Measurements from ENCODE around the gene EGFR. TPM values are rescaled to one million over a fixed set of nuclear protein-coding genes. Genes with fewer than 3 reads are reported as not detected.

Gene EGFR
- total RNA-seq, 2 donors from 2014 or later: 66.8 to 85.6 TPM

DNA sequence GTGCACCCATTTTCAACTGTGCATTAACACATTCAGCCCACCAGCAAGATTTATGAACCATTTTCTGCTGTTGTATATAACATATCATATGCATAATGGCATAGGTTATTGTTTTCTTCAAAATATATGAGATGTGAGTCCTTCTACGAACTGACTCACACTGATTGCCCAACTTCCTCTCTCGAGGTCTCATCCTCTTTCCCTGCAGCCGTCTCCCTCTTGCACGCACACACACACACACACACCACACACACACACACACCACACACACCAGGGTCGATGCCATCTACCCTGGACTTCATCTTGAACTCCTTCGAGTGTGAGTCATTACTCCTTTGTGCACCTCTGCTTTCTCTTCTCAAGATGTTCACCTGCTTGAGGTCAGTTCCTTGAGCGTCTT lies 36.7 kb downstream of the EGFR start:
- DNase-seq (no peak), ATAC-seq (no peak)
- intact Hi-C loops (cut with DNase I, micrococcal nuclease): no loop called here

DNA sequence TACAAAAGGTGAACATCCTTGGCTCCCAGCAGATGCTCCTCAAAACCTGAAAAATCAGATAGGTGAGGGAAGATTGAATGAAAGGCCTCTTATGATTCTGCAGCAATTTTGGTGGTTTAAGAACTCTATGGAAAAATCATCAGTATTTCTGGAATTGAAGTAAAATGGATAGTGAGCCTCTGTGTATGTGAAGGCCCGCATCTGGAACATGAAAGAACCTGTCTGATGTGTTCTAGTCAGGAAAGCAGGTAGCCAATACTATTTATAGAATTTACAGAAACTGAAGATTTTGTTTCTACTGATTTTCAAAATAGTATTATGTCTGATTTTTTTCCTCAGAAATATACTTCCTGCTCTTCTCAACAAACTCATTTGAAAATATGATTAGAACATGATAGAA lies 37.3 kb downstream of the EGFR start:
- ATAC-seq: no peak
- DNase-seq: no peak
- intact Hi-C loops (cut with DNase I, micrococcal nuclease): no loop called here

DNA sequence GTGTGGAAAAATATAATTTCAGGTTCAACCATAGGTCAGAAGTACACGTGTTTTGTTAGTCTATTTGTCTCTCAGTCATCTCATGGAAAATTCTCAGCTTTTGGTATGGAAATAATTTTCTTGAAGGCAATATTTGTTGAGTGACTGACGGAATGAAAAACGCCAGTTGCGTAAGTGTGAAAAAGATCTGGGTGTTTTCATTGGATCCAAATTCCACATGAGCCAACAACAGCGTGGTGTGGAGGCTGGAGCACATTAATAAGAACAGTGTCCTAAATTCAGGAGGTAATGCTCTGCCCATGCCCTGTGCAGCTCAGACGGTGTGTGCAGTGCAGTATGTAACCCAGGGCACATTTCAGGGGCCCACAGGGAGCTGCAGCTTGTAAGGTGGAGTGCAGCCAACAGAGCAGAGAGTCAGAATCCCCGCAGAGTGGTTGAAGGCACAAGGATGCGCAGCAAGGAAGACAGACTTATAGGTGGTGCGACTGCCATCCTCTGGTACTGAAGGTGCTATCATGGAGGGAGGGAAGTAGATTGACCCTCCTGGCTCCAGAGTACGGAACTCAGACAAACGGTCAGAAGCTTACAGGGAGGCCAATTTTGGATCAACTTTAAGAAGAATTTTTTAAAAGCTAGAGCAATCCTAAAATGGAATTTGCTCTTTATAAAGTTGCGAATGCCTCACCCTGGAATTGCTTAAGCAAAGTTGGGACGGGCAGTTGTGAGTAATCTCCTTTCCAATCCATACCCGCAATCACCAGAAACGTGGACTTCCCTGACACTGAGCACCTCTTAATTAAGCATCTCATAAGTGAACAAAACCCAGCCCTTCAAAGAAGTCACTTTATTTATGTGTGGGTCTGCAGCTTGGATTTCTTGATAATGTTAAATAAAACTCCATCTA lies 38.0 kb downstream of the EGFR start:
- intact Hi-C loops (cut with DNase I, micrococcal nuclease): no loop called here
- DNase-seq: no peak
- ATAC-seq: no peak

DNA sequence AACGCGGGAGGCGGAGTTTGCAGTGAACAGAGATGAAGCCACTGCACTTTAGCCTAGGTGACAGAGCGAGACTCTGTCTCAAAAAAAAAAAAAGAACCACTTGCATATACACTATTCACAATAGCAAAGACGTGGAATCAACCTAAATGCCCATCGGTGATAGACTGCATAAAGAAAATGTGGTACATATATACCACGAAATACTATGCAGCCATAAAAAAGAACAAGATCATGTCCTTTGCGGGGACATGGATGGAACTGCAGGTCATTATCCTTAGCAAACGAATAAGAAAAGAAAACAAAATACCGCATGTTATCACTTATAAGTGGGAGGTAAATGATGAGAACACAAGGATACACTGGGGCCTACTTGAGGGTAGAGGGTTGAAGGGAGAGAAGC lies 39.5 kb downstream of the EGFR start:
- intact Hi-C loops (cut with DNase I, micrococcal nuclease): no loop called here
- no peak for ATAC-seq

DNA sequence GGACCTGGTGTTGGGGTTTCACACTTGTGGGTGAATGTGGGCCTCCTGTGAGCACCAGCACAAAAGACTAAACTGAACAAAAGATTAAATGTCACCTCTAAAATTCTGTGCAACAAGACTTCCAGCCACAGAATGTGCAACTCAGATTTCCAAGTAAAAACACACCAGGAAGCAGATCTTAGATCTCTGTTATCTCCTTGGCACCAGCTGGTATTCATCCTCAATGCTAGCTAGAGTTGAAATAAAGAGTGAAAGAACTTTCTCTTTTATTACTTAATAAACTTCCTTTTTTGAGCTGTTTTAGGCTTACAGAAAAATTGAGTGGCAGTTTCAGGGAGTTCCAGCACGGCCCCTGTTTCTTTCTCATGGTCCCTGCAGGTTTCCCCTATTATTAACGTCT lies 40.2 kb downstream of the EGFR start:
- ATAC-seq (no peak), DNase-seq (no peak)
- intact Hi-C loops (cut with DNase I, micrococcal nuclease): no loop called here

More for the DNA sequence above, 39.5 kb downstream of the EGFR start:
- no peak for DNase-seq

DNA sequence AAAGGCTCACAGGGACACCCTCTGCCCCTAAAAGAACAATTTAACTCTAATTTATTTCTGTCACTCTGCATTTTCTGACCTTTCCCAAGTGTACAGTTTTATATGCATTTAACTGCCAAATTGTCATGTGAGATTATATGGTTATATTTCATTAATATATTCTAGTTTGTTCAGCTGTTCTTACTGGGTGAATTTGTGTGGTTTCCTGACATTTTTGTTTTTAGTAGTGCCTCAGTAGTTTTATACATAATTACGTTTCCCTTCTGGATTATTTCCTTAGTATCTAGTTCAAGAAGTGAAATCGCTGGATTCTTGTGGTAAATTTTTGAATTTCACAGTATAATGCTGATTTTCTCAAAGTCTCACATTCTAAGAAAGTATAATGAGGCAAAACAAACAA lies 41.3 kb downstream of the EGFR start:
- DNase-seq: no peak
- no peak for ATAC-seq
- intact Hi-C loops (cut with DNase I, micrococcal nuclease): no loop called here

DNA sequence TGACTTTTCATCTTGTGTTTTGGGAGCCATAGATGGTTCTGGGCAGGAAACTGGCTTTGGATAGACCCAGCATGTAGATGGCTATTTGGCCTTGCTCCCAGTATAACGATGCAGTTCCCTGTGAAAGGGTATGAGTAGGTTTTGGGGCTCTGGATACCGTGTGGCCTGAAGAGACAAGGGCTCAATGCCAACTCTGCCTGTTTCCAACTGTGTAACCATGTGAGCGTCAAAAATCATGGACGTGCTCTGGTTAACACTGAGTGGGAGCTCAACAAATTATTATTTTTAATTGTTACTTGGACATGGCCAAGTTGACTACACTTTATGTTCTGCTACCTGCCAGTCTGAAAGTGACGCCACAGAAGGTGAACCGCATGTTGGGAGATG lies 41.8 kb downstream of the EGFR start:
- ATAC-seq (no peak), DNase-seq (no peak)
- intact Hi-C loops (cut with DNase I, micrococcal nuclease): no loop called here

DNA sequence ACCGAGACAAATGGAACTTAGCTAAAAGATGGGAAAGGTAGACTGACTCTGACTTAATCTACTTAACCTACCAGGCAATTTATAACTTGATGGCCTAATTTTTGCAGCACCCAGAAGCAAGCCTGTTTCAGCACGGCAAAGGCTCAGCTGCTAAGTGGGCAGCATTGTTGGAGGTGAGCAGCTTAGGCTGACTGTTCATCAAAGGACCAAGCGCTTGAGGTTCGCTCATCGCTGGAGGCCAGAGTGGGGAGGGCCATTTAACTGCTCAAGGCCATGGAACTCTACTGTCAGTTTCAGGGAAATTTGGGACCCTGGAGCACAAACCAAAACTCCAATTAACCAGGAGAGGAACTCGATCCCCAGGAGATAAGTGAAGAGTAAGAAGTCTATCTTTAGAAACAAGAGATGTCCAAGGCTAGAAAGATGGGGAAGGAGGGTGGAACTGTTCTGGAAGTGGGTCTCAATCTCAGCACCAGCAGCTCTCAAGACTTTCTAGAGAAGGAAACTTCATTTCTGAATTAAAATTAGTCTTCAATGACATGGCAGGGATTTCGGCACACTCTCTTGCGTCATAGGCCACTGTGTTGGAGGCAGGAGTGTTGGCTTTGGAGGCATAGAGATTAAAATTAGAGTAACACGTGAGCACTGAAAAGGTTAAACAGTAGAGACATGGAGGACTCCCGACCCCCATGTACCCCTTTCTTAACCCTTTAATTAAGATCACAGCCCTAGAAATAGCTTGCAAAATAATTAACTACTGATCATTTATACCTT lies 43.1 kb downstream of the EGFR start:
- DNase-seq (no peak), ATAC-seq (no peak)
- intact Hi-C loops (cut with DNase I, micrococcal nuclease): no loop called here

DNA sequence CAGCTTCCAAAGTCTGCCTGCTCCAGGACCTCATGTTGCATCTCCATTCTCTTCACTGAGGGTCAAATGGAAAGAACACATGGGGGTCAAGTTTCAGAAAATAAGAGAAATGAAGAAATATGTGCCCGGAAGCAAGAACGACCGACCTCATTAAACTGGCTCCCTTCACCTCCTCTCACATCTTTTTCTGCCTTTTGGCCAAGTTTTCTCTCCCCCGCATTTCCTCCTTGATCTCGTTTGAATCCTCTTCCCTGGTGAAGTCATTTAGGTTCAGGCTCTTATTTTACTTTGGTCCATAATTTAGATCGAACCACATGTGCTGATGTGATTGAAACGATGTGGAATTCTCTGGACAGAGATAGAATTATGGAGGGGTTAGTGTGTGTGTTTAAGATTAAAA lies 44.2 kb downstream of the EGFR start:
- no peak for ATAC-seq
- DNase-seq: no peak
- intact Hi-C loops (cut with DNase I, micrococcal nuclease): no loop called here

DNA sequence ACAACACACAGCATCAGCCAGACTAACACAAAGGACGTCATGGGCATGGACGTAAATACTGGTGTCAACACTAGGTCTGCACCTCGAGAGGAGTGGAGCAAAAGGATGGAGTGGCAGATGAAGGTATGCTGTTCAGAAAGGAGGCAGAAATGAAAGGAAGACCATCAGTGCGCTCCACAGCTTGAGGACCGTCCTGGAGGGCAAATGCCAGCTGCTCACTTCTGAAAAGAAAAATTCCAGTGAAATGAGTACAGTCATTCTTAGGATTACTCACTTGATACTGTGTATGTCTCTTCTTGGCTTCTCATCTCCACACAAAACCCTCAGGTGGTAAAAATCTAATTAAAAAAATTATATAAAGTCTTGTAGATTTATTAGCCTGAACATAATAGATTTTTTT lies 44.8 kb downstream of the EGFR start:
- intact Hi-C loops (cut with DNase I, micrococcal nuclease): no loop called here
- DNase-seq (no peak), ATAC-seq (no peak)

DNA sequence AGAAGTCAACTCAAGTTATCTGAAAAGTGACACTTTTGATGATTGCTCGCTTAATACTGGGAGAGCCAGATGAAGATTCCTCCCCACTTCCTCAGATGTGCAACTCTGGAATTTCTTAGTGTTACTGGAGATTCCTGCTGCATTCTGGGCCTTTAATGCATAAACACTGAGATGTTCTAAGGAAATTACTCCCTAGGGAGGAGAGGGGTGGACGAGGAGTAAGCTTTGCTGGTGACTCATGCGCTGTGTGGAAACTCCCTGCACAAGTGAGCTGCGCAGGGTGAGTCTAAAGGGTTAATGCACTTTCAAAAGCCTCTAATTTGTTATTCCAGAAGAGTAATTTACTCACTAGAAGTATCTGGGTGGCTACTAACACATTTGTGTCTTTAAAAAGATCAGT lies 46.3 kb downstream of the EGFR start:
- intact Hi-C loops (cut with DNase I, micrococcal nuclease): no loop called here
- no peak for DNase-seq

DNA sequence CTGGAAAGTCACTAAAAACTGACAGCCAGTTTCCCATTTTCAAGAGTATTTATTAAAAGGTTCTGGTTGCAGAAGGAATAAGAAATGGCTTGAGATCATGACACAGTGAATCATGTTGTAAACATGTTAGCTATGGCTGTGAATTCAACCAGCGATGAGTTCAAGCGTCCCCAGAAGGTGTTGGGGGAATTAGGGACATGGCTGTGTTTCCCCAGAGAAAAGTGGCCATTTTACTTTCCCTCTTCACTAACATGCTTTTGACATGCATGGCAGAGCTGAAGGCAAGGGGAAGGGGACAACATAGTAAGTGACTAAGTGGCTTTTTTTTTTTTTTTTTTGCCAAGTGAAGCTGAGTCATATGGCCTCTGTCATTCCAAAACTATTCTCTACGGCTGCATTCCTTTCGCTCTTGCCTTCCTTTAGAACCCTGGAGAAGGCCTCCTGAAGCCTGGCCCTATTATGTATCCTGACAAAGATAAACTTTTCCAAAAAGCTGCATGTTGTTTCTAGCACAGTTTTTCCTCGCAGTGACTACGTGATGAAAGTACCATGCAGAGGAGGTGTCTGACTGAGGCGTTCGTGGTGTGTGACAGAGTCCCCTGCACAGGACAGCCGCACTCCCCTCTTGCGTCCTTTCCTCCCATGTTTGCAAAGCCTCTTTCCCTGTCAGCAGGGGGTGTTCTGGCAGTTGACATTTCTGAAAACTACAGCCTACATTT lies 46.9 kb downstream of the EGFR start:
- DNase-seq (no peak), ATAC-seq (peak; percentile 30)
- intact Hi-C loops (cut with DNase I, micrococcal nuclease): no loop called here

More for the DNA sequence above, 46.3 kb downstream of the EGFR start:
- ATAC-seq: peak; percentile 68

DNA sequence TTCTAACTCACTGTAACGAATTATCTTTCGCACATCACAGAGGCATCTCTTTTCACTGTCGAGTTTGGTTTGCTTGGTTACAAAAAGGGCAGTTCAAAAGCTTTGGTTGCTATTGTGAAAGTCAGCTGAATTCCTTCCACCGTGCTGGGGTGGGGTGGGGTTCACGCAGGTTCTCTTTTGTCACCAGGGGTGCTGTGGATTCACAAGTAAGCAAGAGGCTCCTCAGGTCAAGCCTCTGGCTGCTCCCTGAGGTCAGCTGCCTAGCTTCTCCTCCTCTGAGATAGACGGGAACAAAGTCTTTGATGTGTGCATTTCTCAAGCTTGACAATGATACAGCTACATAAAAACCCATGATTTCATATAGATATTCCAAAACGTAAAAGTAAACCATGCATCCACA lies 47.7 kb downstream of the EGFR start:
- intact Hi-C loops (cut with DNase I, micrococcal nuclease): no loop called here
- DNase-seq (no peak), ATAC-seq (peak; percentile 14)

DNA sequence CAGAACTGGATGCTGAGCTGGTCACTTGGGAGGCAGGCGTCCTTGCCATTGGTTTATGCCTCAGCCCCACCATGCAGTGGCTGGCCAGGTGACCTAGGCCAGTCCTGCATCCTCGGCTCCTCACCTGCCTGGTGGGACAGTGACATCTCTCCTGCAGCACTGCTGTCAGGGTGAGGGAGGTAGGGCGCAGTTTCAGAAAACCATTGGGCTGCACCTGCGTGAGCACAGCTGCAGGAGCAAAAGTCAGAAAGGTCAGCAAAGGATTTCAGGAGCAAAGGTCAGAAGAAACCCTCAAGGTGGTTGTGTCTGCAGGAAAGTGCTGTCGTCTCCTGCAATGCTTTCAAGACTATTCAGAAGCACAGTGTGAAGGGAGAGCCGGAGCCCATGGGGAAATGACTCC lies 48.1 kb downstream of the EGFR start:
- DNase-seq: no peak
- ATAC-seq: peak; percentile 22
- intact Hi-C loops (cut with DNase I, micrococcal nuclease): no loop called here

DNA sequence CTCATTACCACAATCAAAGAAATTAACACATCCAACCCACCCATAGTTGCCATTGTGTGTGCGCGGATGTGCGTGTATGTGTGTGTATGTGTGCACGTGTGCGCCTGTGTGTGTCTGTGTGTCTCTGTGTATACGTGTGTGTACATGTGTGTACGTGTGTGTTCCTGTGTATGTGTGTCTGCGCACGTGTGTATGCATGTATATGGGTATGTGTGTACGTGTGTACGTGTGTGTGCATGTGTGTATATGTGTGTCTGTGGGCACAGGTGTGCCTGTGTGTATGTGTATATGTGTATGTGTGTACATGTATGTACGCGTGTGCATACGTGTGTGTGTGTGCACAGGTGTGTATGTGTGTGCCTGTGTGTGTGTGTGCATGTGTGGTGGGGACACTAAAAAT lies 48.9 kb downstream of the EGFR start:
- intact Hi-C loops (cut with DNase I, micrococcal nuclease): no loop called here
- DNase-seq: no peak
- ATAC-seq: no peak

DNA sequence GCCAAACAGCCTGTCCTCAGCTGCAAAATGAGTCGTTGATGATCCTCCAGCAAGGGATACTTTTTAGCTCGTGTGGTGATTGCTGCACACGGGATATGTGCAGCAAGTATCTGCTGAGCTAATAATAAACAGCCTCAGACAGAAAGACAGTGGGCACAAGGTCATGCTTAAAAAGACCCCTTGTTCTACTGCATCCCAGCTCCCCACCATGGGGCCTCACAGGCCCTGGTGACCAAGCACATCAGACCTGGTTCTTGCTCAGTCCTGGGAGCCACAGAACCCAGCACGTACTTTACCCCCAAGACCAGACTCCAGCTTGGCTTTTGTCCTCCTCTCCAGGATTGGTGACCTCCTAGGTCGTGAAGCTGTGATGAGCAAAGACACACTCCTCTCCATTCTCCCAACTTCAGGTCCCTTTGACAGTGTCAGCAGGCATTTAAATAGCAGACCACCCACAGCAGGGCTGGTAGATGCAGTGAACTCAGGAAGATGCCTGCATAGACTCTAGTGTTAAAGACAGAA lies 50.5 kb downstream of the EGFR start:
- intact Hi-C loops (cut with DNase I, micrococcal nuclease): no loop called here
- DNase-seq (no peak), ATAC-seq (no peak)

DNA sequence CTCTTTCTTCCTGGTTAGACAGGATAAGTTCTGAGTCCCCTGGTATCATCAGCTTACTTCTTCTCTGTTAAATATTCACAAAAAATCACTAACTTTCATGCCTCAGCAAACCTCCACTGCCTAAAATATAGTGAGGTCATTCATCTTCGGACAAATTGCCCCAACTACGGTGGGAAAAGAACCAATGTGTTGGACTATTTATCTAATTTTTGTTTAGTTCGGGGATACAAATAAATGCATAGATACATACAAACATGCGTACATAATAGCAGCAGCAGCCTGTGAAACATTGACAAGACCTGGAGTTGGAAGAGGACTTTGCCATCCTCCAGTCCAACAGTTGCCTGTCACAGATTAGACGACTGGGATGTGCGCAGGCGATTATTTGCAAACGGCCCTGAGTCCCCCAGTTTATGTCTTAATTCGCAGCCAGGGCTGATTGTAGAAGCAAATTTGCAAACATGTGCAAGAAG lies 51.5 kb downstream of the EGFR start:
- DNase-seq (no peak), ATAC-seq (no peak)
- intact Hi-C loops (cut with DNase I, micrococcal nuclease): no loop called here

DNA sequence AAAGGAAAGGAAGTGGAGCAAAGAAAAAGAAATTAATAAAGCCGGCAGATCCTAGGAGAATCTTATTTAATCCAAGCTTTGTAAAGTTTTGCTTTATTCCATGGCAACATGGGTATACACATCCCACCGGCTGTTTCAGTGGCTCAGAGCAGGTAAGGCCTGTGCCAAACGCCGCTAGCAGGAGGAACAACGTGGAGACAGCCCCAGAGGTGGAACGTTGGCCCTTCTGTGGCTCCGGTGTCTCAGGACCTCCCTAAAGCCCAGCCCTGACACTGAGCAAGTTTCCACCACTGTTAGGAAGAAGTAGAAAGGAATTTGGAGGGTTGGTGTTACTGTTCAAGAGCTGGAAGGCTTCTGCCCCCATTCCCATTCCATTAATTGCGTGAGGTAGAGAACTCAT lies 52.0 kb downstream of the EGFR start:
- ATAC-seq: no peak

DNA sequence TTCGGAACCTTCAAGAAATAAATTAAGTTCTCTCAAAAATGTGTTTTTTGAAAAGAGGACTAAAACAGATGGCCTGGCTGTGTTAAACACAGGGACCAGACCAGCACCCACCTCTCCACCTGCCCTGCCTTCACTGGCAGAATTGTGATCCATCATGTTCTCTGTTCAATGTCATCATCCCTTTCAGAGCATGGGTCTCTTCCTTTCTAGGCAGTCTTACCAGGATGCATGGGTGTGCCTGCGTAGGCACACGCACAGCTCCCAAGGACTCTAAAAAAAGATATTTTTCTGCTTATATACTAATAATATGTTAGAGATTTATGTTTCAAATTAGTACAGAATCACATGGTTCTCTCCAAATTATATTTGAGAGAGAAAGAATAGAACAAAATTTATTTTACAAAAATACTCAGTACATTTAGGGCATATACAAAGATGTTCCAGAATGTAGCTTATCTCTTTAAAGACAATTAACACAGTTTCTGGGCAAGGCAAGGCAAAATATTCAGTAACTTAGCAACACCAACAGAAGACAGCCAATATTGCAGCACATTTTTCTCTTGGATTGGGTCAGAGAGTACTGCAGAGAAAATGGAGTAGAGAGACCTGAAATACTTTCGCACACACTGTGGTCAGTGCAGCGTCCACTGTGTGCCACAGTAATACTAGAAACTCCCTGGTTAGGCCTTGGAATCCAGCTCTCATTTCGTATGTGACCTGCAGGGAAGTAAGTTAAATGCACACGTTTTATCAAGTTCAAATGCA lies 52.8 kb downstream of the EGFR start:
- ATAC-seq (no peak), DNase-seq (no peak)

More for the DNA sequence above, 52.0 kb downstream of the EGFR start:
- DNase-seq: no peak
- intact Hi-C loops (cut with DNase I, micrococcal nuclease): no loop called here

More for the DNA sequence above, 52.8 kb downstream of the EGFR start:
- intact Hi-C loops (cut with DNase I, micrococcal nuclease): no loop called here
